Occipital lobe (tissue), 2 donors: ENCODE data around the gene ALKAL2. TPM values are rescaled to one million over a fixed set of nuclear protein-coding genes. Genes with fewer than 3 reads are reported as not detected.

Experiments used
- DNase-seq: peaks from one replicate; lab custom pipeline; 2025; lab: John Stamatoyannopoulos, UW
- total RNA-seq: library from RNA; depleted of rRNA; stranded (reverse); fragments of >200 nt; gene quantifications from one replicate; pipeline ENCODE4 v1.2.3, GENCODE V29; 2014

Gene ALKAL2
- total RNA-seq, 1 donor from 2014 or later = 2.0 TPM

- DNase-seq = no peak
Observed at GRCh38 chr2:246489-247144, 41.3 kb downstream of the ALKAL2 start.

DNA sequence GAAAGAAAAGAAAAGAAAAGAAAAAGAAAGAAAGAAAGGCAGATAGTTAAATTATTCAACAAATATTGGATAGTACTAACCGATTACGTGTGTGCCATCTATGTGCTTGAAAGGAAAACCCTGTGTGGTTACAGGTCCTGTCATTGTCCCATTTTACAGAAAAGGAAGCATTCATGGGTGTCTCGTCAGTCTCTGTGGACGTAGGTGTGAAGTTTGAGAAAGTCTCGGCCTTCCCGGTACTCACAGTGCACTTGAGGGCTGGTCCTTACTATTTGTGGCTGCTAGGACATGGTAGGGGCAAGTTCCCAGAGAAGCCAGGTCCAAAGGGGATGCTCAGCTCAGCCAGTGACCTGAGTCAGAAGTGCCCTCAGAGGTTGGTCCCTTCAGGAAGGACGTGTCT is 43.3 kb downstream of the ALKAL2 start:
- no peak for DNase-seq

DNA sequence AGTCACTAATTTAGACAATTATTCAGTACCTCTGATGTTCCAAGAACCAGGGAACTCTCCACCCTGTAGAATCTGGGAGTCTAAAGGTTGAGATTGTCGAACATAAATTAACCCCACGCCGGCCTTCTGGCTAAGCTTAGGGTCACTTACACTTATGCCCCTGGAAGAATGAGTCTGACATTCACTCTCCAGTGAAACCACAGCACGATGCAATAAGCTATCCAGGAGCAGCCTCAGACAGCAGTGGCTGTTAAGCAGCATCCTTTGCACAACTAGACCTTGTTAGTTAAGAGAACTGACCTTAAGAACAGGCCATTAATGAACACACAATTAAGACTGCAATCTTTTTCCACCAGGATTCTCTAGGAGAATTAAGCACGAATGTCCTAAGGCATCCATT is 49.0 kb downstream of the ALKAL2 start:
- no peak for DNase-seq

DNA sequence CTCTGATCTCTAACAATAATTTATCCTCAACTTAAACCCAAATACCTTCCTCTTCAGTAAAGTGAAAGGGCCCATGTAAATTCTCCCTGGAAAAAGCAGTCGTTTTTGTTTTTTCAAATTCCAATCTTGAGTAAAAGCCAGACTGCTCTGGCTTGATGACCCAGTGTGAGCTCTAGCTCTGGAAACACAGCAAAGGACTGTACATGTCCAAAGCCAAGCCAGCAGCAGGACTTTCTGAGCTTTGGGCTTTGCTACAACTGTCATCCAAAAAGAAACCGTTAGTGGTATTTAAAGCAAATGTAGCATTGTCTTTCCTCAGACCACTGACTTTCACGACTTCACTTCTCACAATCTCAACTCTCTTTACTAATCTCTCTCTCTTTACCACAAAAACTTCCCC is 49.5 kb downstream of the ALKAL2 start:
- DNase-seq = no peak

GRCh38 chr2:237878-238277 is 50.0 kb downstream of the ALKAL2 start:
- no peak for DNase-seq

DNA sequence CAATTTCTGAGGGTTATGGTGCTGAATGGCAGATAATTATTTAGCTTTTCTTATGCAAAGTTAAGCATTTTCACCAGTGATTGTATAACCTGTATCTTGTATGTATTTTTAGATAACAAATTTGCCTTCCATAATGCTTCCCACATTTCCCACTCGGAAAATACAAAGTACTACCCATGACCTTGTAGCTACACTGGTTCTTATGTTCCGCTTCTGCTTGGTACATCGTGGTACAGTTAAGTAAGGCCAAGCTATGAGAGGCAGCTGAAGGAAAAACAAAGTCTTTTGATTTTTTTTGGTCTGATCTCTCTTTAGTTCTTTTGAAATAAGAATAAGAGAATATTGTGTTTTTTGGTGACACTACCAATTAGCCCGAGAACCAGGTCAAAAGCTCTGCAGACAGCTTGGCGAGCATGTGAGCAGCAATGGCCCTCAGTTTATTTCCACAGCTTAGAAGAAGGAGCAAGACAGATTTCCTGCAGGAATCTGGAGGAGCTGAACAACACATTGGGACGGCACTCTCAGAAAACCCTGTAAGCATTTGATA is 50.8 kb downstream of the ALKAL2 start:
- no peak for DNase-seq

DNA sequence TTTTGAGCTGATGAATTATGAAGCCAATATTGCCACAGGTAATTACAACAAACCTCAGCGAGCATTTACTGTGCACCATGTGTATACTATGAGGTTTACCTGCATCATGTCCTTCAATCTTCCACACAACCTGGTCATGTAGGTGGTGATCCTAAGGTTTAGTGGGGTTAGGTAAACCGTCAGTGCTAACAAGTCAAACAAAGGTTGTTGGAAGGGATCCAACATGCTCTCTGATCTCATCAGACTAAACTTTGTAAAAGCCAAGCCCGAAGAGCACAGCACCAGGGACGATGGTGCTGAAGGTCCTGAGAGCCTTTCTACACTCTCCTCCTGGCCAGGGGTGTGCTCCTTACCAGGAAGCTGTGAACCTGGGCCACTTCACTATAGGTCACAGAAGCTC is 53.5 kb downstream of the ALKAL2 start:
- no peak for DNase-seq

DNA sequence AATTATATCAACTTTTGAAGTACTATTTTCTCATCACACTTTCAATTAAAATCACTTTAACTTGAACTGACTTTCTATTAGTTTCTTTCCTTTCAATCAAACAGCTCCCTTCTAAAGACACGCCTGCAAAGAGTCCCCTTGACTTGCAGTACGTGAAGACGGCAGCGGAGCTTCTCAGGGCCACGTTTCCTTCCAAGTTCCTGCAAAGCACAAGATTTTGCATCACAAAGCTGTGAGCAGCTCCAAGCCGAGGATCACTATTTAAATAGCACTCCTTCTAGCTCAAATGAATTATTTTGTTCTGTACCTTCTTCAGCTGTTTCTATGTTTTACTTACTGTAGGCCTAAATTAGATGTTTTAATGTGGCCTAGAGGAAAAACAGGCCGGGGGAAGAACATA is 54.9 kb downstream of the ALKAL2 start:
- no peak for DNase-seq

GRCh38 chr2:231521-232185 is 56.2 kb downstream of the ALKAL2 start:
- DNase-seq = peak; percentile 38

Other genes with a start within 250 kb of the ALKAL2 start
- 3.1 TPM for gene FAM110C, start 241.6 kb downstream of the ALKAL2 start, total RNA-seq
- gene SH3YL1, start 24.1 kb downstream of the ALKAL2 start, total RNA-seq = 87.8 TPM
- 101 TPM for gene ACP1, start 23.1 kb downstream of the ALKAL2 start, total RNA-seq